Measurements from ENCODE around the gene LBHD2. TPM values are rescaled to one million over a fixed set of nuclear protein-coding genes. Genes with fewer than 3 reads are reported as not detected.

Gene LBHD2
- polyA plus RNA-seq, 1 of the 3 experiments (the other 2 are of a cell fraction) = not detected

- H3K4me2 ChIP-seq = peak overlapping the region; percentile 89
- H2AFZ ChIP-seq (ENCODE audit: low read depth) = no peak overlapping the region
- H3K9me3 ChIP-seq = no peaks in the 10 kb centered on the region
- ChIA-PET POLR2A (no interaction called here), CTCF (interaction anchor here (0.8 to 3.5 kb wide), 15 partner anchors 11 to 400 kb away, joined by 3 to 18 read pairs (median 5); no protein-coding TSS in a partner anchor)
- peaks cover 55% of the 10 kb centered on the region for H4K20me1 ChIP-seq (ENCODE audit: insufficient read depth)
- WGBS (ENCODE audit: low lambda C conversion rate) = 49% methylated on average over 8 of the region's 8 CpGs
- H3K79me2 ChIP-seq (ENCODE audit: insufficient read depth) = peaks cover 84% of the 10 kb centered on the region
- DNase-seq = no peak
- TF ChIP-seq SIN3A (IDR thresholded peaks at IDR 0.05; ENCODE audit: borderline replicate concordance, low read depth, low read length) (no peak), TEAD4 (IDR thresholded peaks at IDR 0.05; ENCODE audit: borderline replicate concordance, insufficient read depth) (no peak), JUND (IDR thresholded peaks at IDR 0.05) (no peak), MEF2A (IDR thresholded peaks at IDR 0.05; ENCODE audit: borderline replicate concordance, low read depth) (no peak), RXRA (IDR thresholded peaks at IDR 0.05; ENCODE audit: borderline replicate concordance, low read depth) (no peak), ZBTB33 (IDR thresholded peaks at IDR 0.05; ENCODE audit: borderline replicate concordance, low read depth) (no peak), RFX5 (IDR thresholded peaks at IDR 0.05; ENCODE audit: low read length) (no peak), CHD2 (IDR thresholded peaks at IDR 0.05; ENCODE audit: low read length, partially characterized antibody) (no peak), POLR2AphosphoS5 (IDR thresholded peaks at IDR 0.05; ENCODE audit: low read depth, low read length) (no peak), SMC3 (IDR thresholded peaks at IDR 0.05; ENCODE audit: low read depth, low read length) (no peak), REST (IDR thresholded peaks at IDR 0.05; ENCODE audit: low read depth, low read length) (no peak), NFIC (IDR thresholded peaks at IDR 0.05; ENCODE audit: borderline replicate concordance) (no peak)
- H3K36me3 ChIP-seq (replicated peaks in 1 of 2; ENCODE audit: control insufficient read depth in 1 of 2, insufficient read depth in 2 of 2, low read length in 1 of 2) = peaks cover 5 to 13% of the 10 kb centered on the region in 2 experiments
- peak overlapping the region; percentile 75 to 83; a peak in 3 of 4 replicates for H3K27ac ChIP-seq (ENCODE audit: low read depth in 2 of 2, low read length in 1 of 2)
- H3F3A ChIP-seq (replicated peaks; ENCODE audit: insufficient read depth) = no peaks in the 10 kb centered on the region
- H3K4me1 ChIP-seq (ENCODE audit: control insufficient read depth in 1 of 2, insufficient read depth in 2 of 2, low read depth in 1 of 2, low read length in 1 of 2) = peaks cover 25 to 26% of the 10 kb centered on the region in 2 experiments; a peak in 3 of 4 replicates
- no peaks in the 10 kb centered on the region for H3K9me2 ChIP-seq
- H3K9ac ChIP-seq = peak overlapping the region; percentile 74; the same call in 1 of the 2 replicates
- no peaks in the 10 kb centered on the region for H3K27me3 ChIP-seq (ENCODE audit: insufficient read depth)
- peak overlapping the region; percentile 75 to 91 for H3K4me3 ChIP-seq (ENCODE audit: low read depth in 2 of 2, low read length in 1 of 2)
Measured at GRCh38 chr14:103055695-103056094, 28.3 kb upstream of the LBHD2 start.
